ENCODE data around the gene PORCN. TPM values are rescaled to one million over a fixed set of nuclear protein-coding genes. Genes with fewer than 3 reads are reported as not detected.

The PORCN gene
- total and polyA plus RNA-seq, 2 of the 13 experiments (the other 11 are each of a cell fraction or from before 2014, with no cell fraction given) = 3.9 to 5.8 TPM

DNA sequence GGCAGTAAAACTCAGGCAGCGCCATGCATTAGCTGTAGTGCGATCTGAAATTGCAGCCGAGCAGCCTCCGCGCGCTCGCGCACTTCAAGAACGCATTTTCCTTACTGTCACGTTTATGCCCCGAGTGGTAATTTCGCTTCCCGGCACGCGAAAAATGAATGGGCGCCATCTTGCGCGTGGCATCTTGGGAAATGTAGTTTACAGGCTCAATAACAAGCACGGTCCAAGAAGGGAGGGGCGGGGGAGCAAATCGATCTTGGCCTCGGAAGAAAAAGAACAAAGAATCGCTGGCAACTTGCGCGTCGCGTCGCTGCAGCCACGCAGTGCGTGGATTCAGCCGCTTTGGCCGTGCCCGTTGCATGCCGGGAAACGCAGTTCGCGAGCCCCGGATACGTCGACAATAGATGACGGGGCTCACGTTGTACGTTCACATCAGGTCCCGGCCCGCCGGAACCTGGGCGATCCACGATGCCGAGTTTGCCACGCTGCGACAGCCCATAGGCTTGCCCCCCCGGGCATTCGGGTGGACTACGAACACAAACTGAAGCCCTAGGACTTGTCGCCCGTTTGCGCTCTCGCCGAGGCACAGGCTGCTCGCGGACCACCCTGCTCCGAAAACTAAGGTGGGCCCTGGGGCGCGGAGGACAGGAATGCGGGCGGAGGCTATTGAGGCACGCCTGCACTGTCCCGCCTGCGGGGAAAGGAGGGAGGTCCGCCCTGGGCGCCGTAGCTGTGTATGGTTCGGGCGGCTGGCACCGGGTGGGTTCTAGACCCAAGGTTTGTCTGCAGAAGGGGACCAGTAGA lies 32.8 kb upstream of the PORCN start, which contains the start of gene FTSJ1 (continued):
- no peak for TF ChIP-seq ZNF552 (CRISPR knock-in tag; IDR thresholded peaks at IDR 0.05; ENCODE audit: borderline replicate concordance)
- TF ChIP-seq, protein P1, sequence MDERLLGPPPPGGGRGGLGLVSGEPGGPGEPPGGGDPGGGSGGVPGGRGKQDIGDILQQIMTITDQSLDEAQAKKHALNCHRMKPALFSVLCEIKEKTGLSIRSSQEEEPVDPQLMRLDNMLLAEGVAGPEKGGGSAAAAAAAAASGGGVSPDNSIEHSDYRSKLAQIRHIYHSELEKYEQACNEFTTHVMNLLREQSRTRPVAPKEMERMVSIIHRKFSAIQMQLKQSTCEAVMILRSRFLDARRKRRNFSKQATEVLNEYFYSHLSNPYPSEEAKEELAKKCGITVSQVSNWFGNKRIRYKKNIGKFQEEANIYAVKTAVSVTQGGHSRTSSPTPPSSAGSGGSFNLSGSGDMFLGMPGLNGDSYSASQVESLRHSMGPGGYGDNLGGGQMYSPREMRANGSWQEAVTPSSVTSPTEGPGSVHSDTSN (CRISPR knock-in tag; IDR thresholded peaks at IDR 0.05) = no peak
- TF ChIP-seq ZEB1 (IDR thresholded peaks at IDR 0.05; ENCODE audit: insufficient replicate concordance, low read depth) = no peak
- TF ChIP-seq, protein P2, sequence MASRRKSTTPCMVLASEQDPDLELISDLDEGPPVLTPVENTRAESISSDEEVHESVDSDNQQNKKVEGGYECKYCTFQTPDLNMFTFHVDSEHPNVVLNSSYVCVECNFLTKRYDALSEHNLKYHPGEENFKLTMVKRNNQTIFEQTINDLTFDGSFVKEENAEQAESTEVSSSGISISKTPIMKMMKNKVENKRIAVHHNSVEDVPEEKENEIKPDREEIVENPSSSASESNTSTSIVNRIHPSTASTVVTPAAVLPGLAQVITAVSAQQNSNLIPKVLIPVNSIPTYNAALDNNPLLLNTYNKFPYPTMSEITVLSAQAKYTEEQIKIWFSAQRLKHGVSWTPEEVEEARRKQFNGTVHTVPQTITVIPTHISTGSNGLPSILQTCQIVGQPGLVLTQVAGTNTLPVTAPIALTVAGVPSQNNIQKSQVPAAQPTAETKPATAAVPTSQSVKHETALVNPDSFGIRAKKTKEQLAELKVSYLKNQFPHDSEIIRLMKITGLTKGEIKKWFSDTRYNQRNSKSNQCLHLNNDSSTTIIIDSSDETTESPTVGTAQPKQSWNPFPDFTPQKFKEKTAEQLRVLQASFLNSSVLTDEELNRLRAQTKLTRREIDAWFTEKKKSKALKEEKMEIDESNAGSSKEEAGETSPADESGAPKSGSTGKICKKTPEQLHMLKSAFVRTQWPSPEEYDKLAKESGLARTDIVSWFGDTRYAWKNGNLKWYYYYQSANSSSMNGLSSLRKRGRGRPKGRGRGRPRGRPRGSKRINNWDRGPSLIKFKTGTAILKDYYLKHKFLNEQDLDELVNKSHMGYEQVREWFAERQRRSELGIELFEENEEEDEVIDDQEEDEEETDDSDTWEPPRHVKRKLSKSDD (CRISPR knock-in tag; IDR thresholded peaks at IDR 0.05; ENCODE audit: low read depth) = 0 out of 2 replicates have a peak, but pooled peaks have one; percentile 50
- no peak; the same call in 1 of the 2 replicates for TF ChIP-seq ZNF331 (CRISPR knock-in tag; IDR thresholded peaks at IDR 0.05)
- TF ChIP-seq, protein P3, sequence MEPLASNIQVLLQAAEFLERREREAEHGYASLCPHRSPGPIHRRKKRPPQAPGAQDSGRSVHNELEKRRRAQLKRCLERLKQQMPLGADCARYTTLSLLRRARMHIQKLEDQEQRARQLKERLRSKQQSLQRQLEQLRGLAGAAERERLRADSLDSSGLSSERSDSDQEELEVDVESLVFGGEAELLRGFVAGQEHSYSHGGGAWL (CRISPR knock-in tag; IDR thresholded peaks at IDR 0.05) = 0 out of 2 replicates have a peak, but pooled peaks have one; percentile 57
- TF ChIP-seq, protein P4, sequence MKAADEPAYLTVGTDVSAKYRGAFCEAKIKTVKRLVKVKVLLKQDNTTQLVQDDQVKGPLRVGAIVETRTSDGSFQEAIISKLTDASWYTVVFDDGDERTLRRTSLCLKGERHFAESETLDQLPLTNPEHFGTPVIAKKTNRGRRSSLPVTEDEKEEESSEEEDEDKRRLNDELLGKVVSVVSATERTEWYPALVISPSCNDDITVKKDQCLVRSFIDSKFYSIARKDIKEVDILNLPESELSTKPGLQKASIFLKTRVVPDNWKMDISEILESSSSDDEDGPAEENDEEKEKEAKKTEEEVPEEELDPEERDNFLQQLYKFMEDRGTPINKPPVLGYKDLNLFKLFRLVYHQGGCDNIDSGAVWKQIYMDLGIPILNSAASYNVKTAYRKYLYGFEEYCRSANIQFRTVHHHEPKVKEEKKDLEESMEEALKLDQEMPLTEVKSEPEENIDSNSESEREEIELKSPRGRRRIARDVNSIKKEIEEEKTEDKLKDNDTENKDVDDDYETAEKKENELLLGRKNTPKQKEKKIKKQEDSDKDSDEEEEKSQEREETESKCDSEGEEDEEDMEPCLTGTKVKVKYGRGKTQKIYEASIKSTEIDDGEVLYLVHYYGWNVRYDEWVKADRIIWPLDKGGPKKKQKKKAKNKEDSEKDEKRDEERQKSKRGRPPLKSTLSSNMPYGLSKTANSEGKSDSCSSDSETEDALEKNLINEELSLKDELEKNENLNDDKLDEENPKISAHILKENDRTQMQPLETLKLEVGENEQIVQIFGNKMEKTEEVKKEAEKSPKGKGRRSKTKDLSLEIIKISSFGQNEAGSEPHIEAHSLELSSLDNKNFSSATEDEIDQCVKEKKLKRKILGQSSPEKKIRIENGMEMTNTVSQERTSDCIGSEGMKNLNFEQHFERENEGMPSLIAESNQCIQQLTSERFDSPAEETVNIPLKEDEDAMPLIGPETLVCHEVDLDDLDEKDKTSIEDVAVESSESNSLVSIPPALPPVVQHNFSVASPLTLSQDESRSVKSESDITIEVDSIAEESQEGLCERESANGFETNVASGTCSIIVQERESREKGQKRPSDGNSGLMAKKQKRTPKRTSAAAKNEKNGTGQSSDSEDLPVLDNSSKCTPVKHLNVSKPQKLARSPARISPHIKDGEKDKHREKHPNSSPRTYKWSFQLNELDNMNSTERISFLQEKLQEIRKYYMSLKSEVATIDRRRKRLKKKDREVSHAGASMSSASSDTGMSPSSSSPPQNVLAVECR (CRISPR knock-in tag; IDR thresholded peaks at IDR 0.05; ENCODE audit: borderline replicate concordance) = peak; percentile 75; the same call in 1 of the 2 replicates
- TF ChIP-seq TCF7 (IDR thresholded peaks at IDR 0.05; ENCODE audit: low read depth) = no peak
- TF ChIP-seq ONECUT2 (CRISPR knock-in tag; IDR thresholded peaks at IDR 0.05) = peak; percentile 91
- TF ChIP-seq ZFP36L1 (CRISPR knock-in tag; IDR thresholded peaks at IDR 0.05) = no peak
- peak; percentile 28; the same call in 1 of the 2 replicates for TF ChIP-seq POLR2AphosphoS5 (IDR thresholded peaks at IDR 0.05; ENCODE audit: low read depth, low read length)
- no peak for TF ChIP-seq MTF2 (CRISPR knock-in tag; IDR thresholded peaks at IDR 0.05; ENCODE audit: borderline replicate concordance)
- TF ChIP-seq, protein P5, sequence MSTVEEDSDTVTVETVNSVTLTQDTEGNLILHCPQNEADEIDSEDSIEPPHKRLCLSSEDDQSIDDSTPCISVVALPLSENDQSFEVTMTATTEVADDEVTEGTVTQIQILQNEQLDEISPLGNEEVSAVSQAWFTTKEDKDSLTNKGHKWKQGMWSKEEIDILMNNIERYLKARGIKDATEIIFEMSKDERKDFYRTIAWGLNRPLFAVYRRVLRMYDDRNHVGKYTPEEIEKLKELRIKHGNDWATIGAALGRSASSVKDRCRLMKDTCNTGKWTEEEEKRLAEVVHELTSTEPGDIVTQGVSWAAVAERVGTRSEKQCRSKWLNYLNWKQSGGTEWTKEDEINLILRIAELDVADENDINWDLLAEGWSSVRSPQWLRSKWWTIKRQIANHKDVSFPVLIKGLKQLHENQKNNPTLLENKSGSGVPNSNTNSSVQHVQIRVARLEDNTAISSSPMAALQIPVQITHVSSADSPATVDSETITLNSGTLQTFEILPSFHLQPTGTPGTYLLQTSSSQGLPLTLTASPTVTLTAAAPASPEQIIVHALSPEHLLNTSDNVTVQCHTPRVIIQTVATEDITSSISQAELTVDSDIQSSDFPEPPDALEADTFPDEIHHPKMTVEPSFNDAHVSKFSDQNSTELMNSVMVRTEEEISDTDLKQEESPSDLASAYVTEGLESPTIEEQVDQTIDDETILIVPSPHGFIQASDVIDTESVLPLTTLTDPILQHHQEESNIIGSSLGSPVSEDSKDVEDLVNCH (CRISPR knock-in tag; IDR thresholded peaks at IDR 0.05) = no peak
- TF ChIP-seq SPEN (CRISPR knock-in tag; IDR thresholded peaks at IDR 0.05; ENCODE audit: low read depth) = peak; percentile 65; the same call in 1 of the 2 replicates

Measured in HepG2 (cell line).